Spleen (tissue), 7 donors: Measurements from ENCODE around the gene NRN1L.

Source experiments
- POLR2A ChIP-seq, 3 donors: fragments of 450-650 bp; IDR thresholded peaks; one replicate each; pipeline ENCODE4 v1.5.1; 2017; ENCODE audit warnings: antibody characterized with exemption in 3 of 3, mild to moderate bottlenecking in 1 of 3
- TF ChIP-seq, protein P1 (sequence below), 11 experiments: fragments of 200-600 bp in 7 of 11; fragments of 450-650 bp in 4 of 11; sonication (generic) in 4 of 11; IDR thresholded peaks in 8 of 11; conservative IDR thresholded peaks in 3 of 11; 1 replicate in 7 of 11; 2 replicates in 4 of 11; pipeline versions ENCODE4 v1.4.0 to v1.8.0; 2016 to 2021; ENCODE audit warnings: antibody characterized with exemption in 11 of 11, inconsistent platforms in 4 of 11, mild to moderate bottlenecking in 1 of 11
- donor health status: DM: no; HTN: no; CAD: no; lungs with moderate emphysema.
- donor health status: DM: no; HTN: no; CAD: no.
- donor health status: DM: no; HTN: no; CAD: no.

DNA sequence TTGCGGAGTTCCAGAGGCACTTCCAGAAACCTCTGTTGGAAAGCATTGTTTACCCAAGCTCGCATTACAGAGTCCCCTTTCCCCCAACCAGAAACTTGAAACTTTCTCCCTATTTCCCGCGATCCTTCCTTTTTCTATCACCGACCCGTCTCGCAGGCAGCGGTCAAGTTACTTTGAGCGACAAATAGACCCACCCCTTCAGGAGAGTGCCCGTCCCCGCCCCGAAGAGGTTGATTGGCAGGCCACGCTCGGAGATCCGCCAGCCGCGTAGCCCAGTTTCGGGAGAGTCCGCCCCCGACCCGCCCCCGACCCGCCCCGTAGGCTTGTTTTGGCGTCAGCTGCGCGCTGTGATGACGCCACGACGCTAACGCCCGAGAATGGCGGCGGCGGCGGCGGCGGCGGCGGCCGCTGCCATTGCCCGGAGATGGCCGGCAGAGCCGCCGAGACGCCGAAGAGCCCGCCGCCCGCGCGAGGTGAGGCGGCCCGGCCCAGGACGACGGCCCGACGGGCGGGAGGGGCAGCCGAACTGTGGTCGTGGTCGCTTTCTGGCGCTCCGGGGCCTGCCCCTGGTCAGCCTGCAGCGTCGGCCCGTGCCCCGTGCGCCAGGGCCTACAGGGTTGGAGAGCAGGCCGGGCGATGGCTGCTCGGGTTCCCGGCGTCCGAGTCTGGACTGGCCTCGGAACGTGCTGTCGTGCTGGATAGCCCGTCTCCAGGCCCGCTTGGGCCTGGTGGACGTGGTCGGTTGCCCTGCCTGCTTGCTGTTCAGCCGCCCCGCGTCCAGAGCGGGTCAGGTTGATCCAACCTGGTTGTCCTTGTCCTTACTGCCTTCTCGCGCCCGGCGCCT is 8.4 kb downstream of the NRN1L start, which contains the start of gene PSKH1:
- TF ChIP-seq, protein P1, sequence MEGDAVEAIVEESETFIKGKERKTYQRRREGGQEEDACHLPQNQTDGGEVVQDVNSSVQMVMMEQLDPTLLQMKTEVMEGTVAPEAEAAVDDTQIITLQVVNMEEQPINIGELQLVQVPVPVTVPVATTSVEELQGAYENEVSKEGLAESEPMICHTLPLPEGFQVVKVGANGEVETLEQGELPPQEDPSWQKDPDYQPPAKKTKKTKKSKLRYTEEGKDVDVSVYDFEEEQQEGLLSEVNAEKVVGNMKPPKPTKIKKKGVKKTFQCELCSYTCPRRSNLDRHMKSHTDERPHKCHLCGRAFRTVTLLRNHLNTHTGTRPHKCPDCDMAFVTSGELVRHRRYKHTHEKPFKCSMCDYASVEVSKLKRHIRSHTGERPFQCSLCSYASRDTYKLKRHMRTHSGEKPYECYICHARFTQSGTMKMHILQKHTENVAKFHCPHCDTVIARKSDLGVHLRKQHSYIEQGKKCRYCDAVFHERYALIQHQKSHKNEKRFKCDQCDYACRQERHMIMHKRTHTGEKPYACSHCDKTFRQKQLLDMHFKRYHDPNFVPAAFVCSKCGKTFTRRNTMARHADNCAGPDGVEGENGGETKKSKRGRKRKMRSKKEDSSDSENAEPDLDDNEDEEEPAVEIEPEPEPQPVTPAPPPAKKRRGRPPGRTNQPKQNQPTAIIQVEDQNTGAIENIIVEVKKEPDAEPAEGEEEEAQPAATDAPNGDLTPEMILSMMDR (IDR thresholded peaks at IDR 0.05 in 8 of 11, conservative IDR thresholded peaks at IDR 0.05 in 3 of 11) = peak in 2 of 11 experiments; percentile 9 to 39
- peak in 2 of 3 donors; percentile 27 to 74 for TF ChIP-seq POLR2A (IDR thresholded peaks at IDR 0.05)
